Adrenal gland (tissue), 5 donors: ENCODE results near the gene ZC2HC1C.

Experiments used
- POLR2A ChIP-seq, 2 donors: fragments of 450-650 bp; IDR thresholded peaks; one replicate each; pipeline ENCODE4 v1.6.1; 2017; ENCODE audit warnings: antibody characterized with exemption in 2 of 2, mild to moderate bottlenecking in 2 of 2, moderate library complexity in 1 of 2
- TF ChIP-seq, protein P1 (sequence below), 6 experiments: fragments of 450-650 bp in 4 of 6; fragments of 200-600 bp in 2 of 6; sonication (generic) in 1 of 6; IDR thresholded peaks; 1 replicate in 5 of 6; 2 replicates in 1 of 6; pipeline versions ENCODE4 v1.5.1 to v1.8.0; 2016 to 2021; ENCODE audit warnings: antibody characterized with exemption in 6 of 6, mild to moderate bottlenecking in 2 of 6, moderate library complexity in 1 of 6
- donor health status: DM: no; HTN: no; CAD: no.

DNA sequence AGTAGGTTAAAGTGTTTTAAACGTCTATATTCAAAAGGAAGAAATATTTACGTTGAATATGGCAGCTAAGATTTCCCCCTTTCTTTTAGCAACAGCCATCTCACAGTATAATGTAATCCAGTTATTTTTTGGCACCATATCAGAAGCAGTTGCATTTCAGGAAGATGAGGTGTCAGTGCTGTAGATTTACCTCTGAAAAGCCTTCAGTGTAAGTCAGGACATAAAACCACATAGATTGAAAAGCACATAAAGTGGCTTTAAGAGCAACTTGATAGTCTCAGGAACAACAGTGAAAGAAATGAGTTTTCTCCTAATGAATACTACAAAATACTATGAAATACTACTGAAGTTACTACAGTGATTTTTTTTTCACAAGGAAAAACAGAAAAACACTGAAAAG is 25.1 kb upstream of the ZC2HC1C start:
- TF ChIP-seq, protein P1, sequence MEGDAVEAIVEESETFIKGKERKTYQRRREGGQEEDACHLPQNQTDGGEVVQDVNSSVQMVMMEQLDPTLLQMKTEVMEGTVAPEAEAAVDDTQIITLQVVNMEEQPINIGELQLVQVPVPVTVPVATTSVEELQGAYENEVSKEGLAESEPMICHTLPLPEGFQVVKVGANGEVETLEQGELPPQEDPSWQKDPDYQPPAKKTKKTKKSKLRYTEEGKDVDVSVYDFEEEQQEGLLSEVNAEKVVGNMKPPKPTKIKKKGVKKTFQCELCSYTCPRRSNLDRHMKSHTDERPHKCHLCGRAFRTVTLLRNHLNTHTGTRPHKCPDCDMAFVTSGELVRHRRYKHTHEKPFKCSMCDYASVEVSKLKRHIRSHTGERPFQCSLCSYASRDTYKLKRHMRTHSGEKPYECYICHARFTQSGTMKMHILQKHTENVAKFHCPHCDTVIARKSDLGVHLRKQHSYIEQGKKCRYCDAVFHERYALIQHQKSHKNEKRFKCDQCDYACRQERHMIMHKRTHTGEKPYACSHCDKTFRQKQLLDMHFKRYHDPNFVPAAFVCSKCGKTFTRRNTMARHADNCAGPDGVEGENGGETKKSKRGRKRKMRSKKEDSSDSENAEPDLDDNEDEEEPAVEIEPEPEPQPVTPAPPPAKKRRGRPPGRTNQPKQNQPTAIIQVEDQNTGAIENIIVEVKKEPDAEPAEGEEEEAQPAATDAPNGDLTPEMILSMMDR (IDR thresholded peaks at IDR 0.05) = no peak
- no peak for TF ChIP-seq POLR2A (IDR thresholded peaks at IDR 0.05)
